HG03280 (cell line): ENCODE results near the gene PLIN1.
A peak's percentile ranks its signal among the peaks of the same experiment; 100 is the strongest.
"Not testable (repeated sequence)": the region's sequence is repeated elsewhere in the genome, so short reads cannot be mapped to it uniquely, and the experiment has no call there.

Experiments
- ATAC-seq: cut with Tn5 transposase; IDR thresholded peaks from one replicate; pipeline ENCODE4 v1.9.1; 2021; ENCODE audit warnings: mild to moderate bottlenecking, moderate library complexity; ENCODE audit not compliant: unreplicated experiment

PLIN1 gene

GRCh38 chr15:89679212-89679611, at the start of gene PLIN1:
Gene PLIN1, minus strand, starts transcription at chr15:89679367. Its CDS starts 1,878 bp downstream, at chr15:89677489.
- ATAC-seq, result no peak

- no peak for ATAC-seq
These were observed 49.1 kb upstream of the PLIN1 start for GRCh38 chr15:89728254-89728653.

GRCh38 chr15:89725064-89725463, 45.9 kb upstream of the PLIN1 start:
- no peak for ATAC-seq

- no peak for ATAC-seq
These were observed 45.5 kb upstream of the PLIN1 start for GRCh38 chr15:89724621-89725020.

GRCh38 chr15:89723031-89723430, 43.9 kb upstream of the PLIN1 start:
- no peak for ATAC-seq

- ATAC-seq, result no peak
These were observed 35.6 kb upstream of the PLIN1 start for GRCh38 chr15:89714775-89715174.

GRCh38 chr15:89707577-89707976, 28.4 kb upstream of the PLIN1 start:
- no peak for ATAC-seq

- ATAC-seq, result no peak
These were observed 25.2 kb upstream of the PLIN1 start for GRCh38 chr15:89704411-89704810.

- ATAC-seq, result no peak
These were observed 16.0 kb upstream of the PLIN1 start for GRCh38 chr15:89695198-89695597.

GRCh38 chr15:89693696-89694095, 14.5 kb upstream of the PLIN1 start:
- ATAC-seq, result no peak

- no peak for ATAC-seq
These were observed 13.9 kb upstream of the PLIN1 start for GRCh38 chr15:89693091-89693490.

- peak; percentile 94 for ATAC-seq
These were observed 11.4 kb upstream of the PLIN1 start, which contains the start of the genes PEX11A and WDR93 for GRCh38 chr15:89690276-89691218. Gene PEX11A, minus strand, starts transcription at chr15:89690754. Its CDS starts 122 bp downstream, at chr15:89690632. Gene WDR93, plus strand, starts transcription at chr15:89690811. Its CDS starts 10,936 bp downstream, at chr15:89701747.

- not testable (repeated sequence) for ATAC-seq
These were observed 10.7 kb upstream of the PLIN1 start for GRCh38 chr15:89689930-89690275.

- ATAC-seq, result no peak
These were observed 7.4 kb upstream of the PLIN1 start for GRCh38 chr15:89686522-89686921.

- ATAC-seq, result no peak
These were observed 6.8 kb upstream of the PLIN1 start for GRCh38 chr15:89685995-89686394.

- ATAC-seq, result no peak
These were observed 2.0 kb upstream of the PLIN1 start for GRCh38 chr15:89681146-89681545.

- ATAC-seq, result no peak
These were observed 1.2 kb upstream of the PLIN1 start for GRCh38 chr15:89680282-89680873.

- no peak for ATAC-seq
These were observed 1.8 kb downstream of the PLIN1 start for GRCh38 chr15:89677381-89677780.

GRCh38 chr15:89675606-89676005, 3.6 kb downstream of the PLIN1 start:
- ATAC-seq, result no peak

- ATAC-seq, result no peak
These were observed 4.6 kb downstream of the PLIN1 start for GRCh38 chr15:89674526-89674925.

GRCh38 chr15:89673165-89673512, 6.0 kb downstream of the PLIN1 start:
- ATAC-seq, result no peak
